ENCODE measurements around the gene KLKB1.

DNA sequence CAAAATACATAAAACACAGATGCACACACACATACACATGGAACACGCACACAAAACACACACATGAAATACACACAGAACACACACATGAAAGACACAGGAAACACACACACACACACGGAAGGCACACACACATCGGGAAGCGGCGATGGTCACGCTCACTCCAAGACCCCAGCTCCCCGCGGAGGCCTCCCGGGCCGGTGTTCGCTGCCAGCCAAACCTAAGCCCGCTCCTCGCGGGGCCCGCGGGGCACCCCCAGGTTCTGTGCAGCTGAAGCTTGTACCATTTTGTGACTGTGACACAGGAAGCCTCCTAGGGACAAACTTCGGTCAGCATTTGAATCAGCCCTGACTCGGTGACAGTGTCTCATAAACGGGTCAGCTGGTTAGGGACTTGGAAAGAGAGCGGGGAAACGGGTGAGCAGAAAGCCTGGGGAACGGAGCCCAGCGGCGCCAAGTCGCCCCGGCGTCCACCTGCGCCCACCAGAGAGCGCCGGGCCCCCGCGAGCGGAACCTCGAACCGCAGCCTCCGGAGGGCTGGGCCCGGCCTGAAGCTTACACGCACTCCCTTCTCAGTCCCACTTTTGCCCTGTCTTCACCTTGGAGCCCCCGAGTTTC, 70.8 kb downstream of the KLKB1 start:
- TF ChIP-seq, protein P1, sequence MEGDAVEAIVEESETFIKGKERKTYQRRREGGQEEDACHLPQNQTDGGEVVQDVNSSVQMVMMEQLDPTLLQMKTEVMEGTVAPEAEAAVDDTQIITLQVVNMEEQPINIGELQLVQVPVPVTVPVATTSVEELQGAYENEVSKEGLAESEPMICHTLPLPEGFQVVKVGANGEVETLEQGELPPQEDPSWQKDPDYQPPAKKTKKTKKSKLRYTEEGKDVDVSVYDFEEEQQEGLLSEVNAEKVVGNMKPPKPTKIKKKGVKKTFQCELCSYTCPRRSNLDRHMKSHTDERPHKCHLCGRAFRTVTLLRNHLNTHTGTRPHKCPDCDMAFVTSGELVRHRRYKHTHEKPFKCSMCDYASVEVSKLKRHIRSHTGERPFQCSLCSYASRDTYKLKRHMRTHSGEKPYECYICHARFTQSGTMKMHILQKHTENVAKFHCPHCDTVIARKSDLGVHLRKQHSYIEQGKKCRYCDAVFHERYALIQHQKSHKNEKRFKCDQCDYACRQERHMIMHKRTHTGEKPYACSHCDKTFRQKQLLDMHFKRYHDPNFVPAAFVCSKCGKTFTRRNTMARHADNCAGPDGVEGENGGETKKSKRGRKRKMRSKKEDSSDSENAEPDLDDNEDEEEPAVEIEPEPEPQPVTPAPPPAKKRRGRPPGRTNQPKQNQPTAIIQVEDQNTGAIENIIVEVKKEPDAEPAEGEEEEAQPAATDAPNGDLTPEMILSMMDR (IDR thresholded peaks at IDR 0.05 in 2 of 3, conservative IDR thresholded peaks at IDR 0.05 in 1 of 3; ENCODE audit: borderline replicate concordance in 1 of 3, insufficient read depth in 1 of 3, low read depth in 2 of 3, low read length in 2 of 3), result no peak
- TF ChIP-seq FOSL1 (IDR thresholded peaks at IDR 0.05; ENCODE audit: low read depth), result no peak
- TF ChIP-seq POLR2A (IDR thresholded peaks at IDR 0.05; ENCODE audit: borderline replicate concordance, extremely low read depth, insufficient read depth, insufficient read length), result no peak
- TF ChIP-seq EZH2phosphoT487 (IDR thresholded peaks at IDR 0.05; ENCODE audit: borderline replicate concordance), result no peak
- TF ChIP-seq SRF (IDR thresholded peaks at IDR 0.05; ENCODE audit: low read depth), result no peak

Data from HCT116 (cell line).